HCT116 (cell line): Measurements from ENCODE around the gene PAGR1. TPM values are rescaled to one million over a fixed set of nuclear protein-coding genes. Genes with fewer than 3 reads are reported as not detected.
A peak's percentile ranks its signal among the peaks of the same experiment; 100 is the strongest.

Experiments used
- ATAC-seq: fragments of 200-7000 bp; cut with Tn5 transposase; 2 replicates; pipeline ENCODE4 v1.9.1; 2020; ENCODE audit warnings: mild to moderate bottlenecking, moderate library complexity
- BruUV-seq: library from RNA; stranded (reverse); fragments of 400-500 nt; replicated peaks from 2 replicates; lab custom pipeline; 2021; lab: Mats Ljungman, UMichigan
- CTCF ChIA-PET: fragments of 300-600 bp; sonication (Branson Sonifier 250); formaldehyde crosslinking; loops from one replicate; lab custom pipeline; 2021; ENCODE audit warnings: antibody characterized with exemption; lab: Charles Lee
- POLR2A ChIA-PET: fragments of 300-600, 350-600 bp; sonication (Branson Sonifier 250); formaldehyde crosslinking; loops from one replicate; lab custom pipeline; 2021; ENCODE audit warnings: antibody characterized with exemption; lab: Charles Lee
- RAD21 ChIA-PET, 2 experiments: fragments of 300-600 bp; sonication (Branson Sonifier 250); formaldehyde crosslinking; loops; one replicate each; lab custom pipeline; 2023; ENCODE audit warnings: low total read pairs in 2 of 2; ENCODE audit not compliant: uncharacterized antibody in 2 of 2, unreplicated experiment in 2 of 2, low non-redundant PET in 1 of 2; lab: Charles Lee
- DNase-seq: peaks from one replicate; pipeline ENCODE4 v3.0.0-alpha.2; 2010; ENCODE audit warnings: low read depth, low spot score
- H2AFZ ChIP-seq: fragments of 200-600 bp; shearing (Covaris generic), sonication (generic); 2 replicates; pipeline ENCODE4 v1.6.1; 2017; ENCODE audit warnings: low read depth, mixed run types, mixed read lengths, antibody characterized with exemption, low read length; ENCODE audit not compliant: poor library complexity, severe bottlenecking
- H3K27ac ChIP-seq: 2 replicates; pipeline ENCODE4 v1.5.1; 2012; ENCODE audit warnings: low read depth, low read length
- H3K27me3 ChIP-seq: fragments of 200-600 bp; sonication (generic); 2 replicates; pipeline ENCODE4 v1.6.1; 2016; ENCODE audit warnings: mixed run types, low read length, mixed read lengths; ENCODE audit not compliant: insufficient read depth
- H3K36me3 ChIP-seq, 2 experiments: fragments of 200-500 bp in 1 of 2; fragments of 200-600 bp in 1 of 2; sonication (Bioruptor generic) in 1 of 2; sonication (generic) in 1 of 2; 2 replicates each; pipeline versions ENCODE4 v1.5.1 to v1.6.1; 2014 to 2016; ENCODE audit warnings: low read length in 2 of 2, inconsistent platforms in 1 of 2, mixed read lengths in 1 of 2, mixed run types in 1 of 2; ENCODE audit not compliant: insufficient read depth in 2 of 2, control insufficient read depth in 1 of 2
- H3K4me1 ChIP-seq, 2 experiments: fragments of 200-600 bp in 1 of 2; sonication (generic) in 1 of 2; 2 replicates each; pipeline versions ENCODE4 v1.5.1 to v1.6.1; 2012 to 2017; ENCODE audit warnings: low read length in 2 of 2, inconsistent platforms in 1 of 2, mild to moderate bottlenecking in 1 of 2, mixed read lengths in 1 of 2, mixed run types in 1 of 2, moderate library complexity in 1 of 2; ENCODE audit not compliant: insufficient read depth in 2 of 2, control insufficient read depth in 1 of 2
- H3K4me2 ChIP-seq: fragments of 200-600 bp; sonication (generic); 2 replicates; pipeline ENCODE4 v1.6.1; 2017; ENCODE audit warnings: mixed run types, low read length, mixed read lengths
- H3K4me3 ChIP-seq, 2 experiments: fragments of 200-600 bp in 1 of 2; sonication (generic) in 1 of 2; replicated peaks in 1 of 2; 2 replicates each; pipeline ENCODE4 v1.5.1; 2011 to 2016; ENCODE audit warnings: low read length in 2 of 2, control low read depth in 1 of 2, low read depth in 1 of 2, mild to moderate bottlenecking in 1 of 2, mixed read lengths in 1 of 2, mixed run types in 1 of 2
- H3K79me2 ChIP-seq: fragments of 200-600 bp; sonication (generic); 2 replicates; pipeline ENCODE4 v1.6.1; 2017; ENCODE audit warnings: mild to moderate bottlenecking, mixed run types, low read length, moderate library complexity, mixed read lengths; ENCODE audit not compliant: insufficient read depth
- H3K9ac ChIP-seq: fragments of 200-600 bp; sonication (generic); 2 replicates; pipeline ENCODE4 v1.6.1; 2016; ENCODE audit warnings: low read length, mixed read lengths
- H3K9me2 ChIP-seq: fragments of 200-600 bp; sonication (generic), shearing (Covaris generic); 2 replicates; pipeline ENCODE4 v1.6.1; 2017; ENCODE audit warnings: mixed run types, mild to moderate bottlenecking, moderate library complexity; ENCODE audit not compliant: insufficient read depth
- H3K9me3 ChIP-seq, 2 experiments: fragments of 200-500 bp in 1 of 2; fragments of 200-600 bp in 1 of 2; sonication (Bioruptor generic) in 1 of 2; sonication (generic) in 1 of 2; 2 replicates each; pipeline ENCODE4 v1.6.1; 2014 to 2017; ENCODE audit warnings: low read length in 2 of 2, mixed read lengths in 2 of 2, inconsistent platforms in 1 of 2, low read depth in 1 of 2, mild to moderate bottlenecking in 1 of 2, mixed run types in 1 of 2, moderate library complexity in 1 of 2; ENCODE audit not compliant: control insufficient read depth in 1 of 2, insufficient read depth in 1 of 2
- H4K20me1 ChIP-seq: fragments of 200-600 bp; sonication (generic), shearing (Covaris generic); 2 replicates; pipeline ENCODE4 v1.6.1; 2017; ENCODE audit warnings: mixed run types, mild to moderate bottlenecking, moderate library complexity; ENCODE audit not compliant: insufficient read depth
- CEBPB ChIP-seq: IDR thresholded peaks from 2 replicates; pipeline ENCODE4 v1.6.1; 2012; ENCODE audit warnings: low read depth
- EGR1 ChIP-seq: IDR thresholded peaks from 2 replicates; pipeline ENCODE4 v1.6.1; 2012; ENCODE audit warnings: low read depth
- EZH2phosphoT487 ChIP-seq: fragments of 200-600 bp; IDR thresholded peaks from 2 replicates; pipeline ENCODE4 v1.6.1; 2018; ENCODE audit warnings: antibody characterized with exemption, borderline replicate concordance
- FOSL1 ChIP-seq: IDR thresholded peaks from 2 replicates; pipeline ENCODE4 v1.6.1; 2012; ENCODE audit warnings: low read depth
- POLR2AphosphoS5 ChIP-seq: IDR thresholded peaks from 2 replicates; pipeline ENCODE4 v1.6.1; 2011; ENCODE audit warnings: mild to moderate bottlenecking, low read depth, low read length, moderate library complexity
- RAD21 ChIP-seq: IDR thresholded peaks from 2 replicates; pipeline ENCODE4 v1.6.1; 2012; ENCODE audit warnings: low read depth, mild to moderate bottlenecking
- SIN3A ChIP-seq: IDR thresholded peaks from 2 replicates; pipeline ENCODE4 v1.6.1; 2012; ENCODE audit warnings: low read depth
- ZFX ChIP-seq: fragments of 450-650 bp; IDR thresholded peaks from 2 replicates; pipeline ENCODE4 v1.6.1; 2017
- intact Hi-C: fragments of 100-400 bp; cut with micrococcal nuclease; formaldehyde crosslinking; loops from 2 replicates; pipeline ENCODE4 v1.10.0; 2022
- total RNA-seq: library from RNA; stranded (reverse); gene quantifications from one replicate; pipeline ENCODE4 v1.2.1, GENCODE V29; 2021; ENCODE audit not compliant: unreplicated experiment
- TF ChIP-seq, protein P1 (sequence below), 3 experiments: fragments of 200-600 bp in 1 of 3; sonication (generic) in 1 of 3; IDR thresholded peaks in 2 of 3; conservative IDR thresholded peaks in 1 of 3; 2 replicates each; pipeline ENCODE4 v1.5.1; 2012 to 2017; ENCODE audit warnings: low read depth in 2 of 3, low read length in 2 of 3, antibody characterized with exemption in 1 of 3, borderline replicate concordance in 1 of 3, control low read depth in 1 of 3, mild to moderate bottlenecking in 1 of 3, mixed read lengths in 1 of 3, mixed run types in 1 of 3, moderate library complexity in 1 of 3; ENCODE audit not compliant: insufficient read depth in 1 of 3

Gene PAGR1
- total RNA-seq, 1 experiment from 2014 or later: 28.9 TPM

- Histone ChIP-seq H3K4me1 (peaks cover 40 to 79% of the 10 kb centered on the region in 2 experiments), H2AFZ (no peak overlapping the region), H3K79me2 (peaks cover 35% of the 10 kb centered on the region), H3K9me3 (no peaks in the 10 kb centered on the region), H4K20me1 (no peaks in the 10 kb centered on the region), H3K9ac (peak overlapping the region; percentile 95), H3K27me3 (no peaks in the 10 kb centered on the region), H3K36me3 (peaks cover 6 to 20% of the 10 kb centered on the region in 2 experiments; a peak in 3 of 4 replicates), H3K27ac (peak overlapping the region; percentile 100), H3K4me3 (peak overlapping the region; percentile 50 to 74), H3K9me2 (no peaks in the 10 kb centered on the region)
- ChIA-PET CTCF (interaction anchor here (0.6 to 3.5 kb wide), 15 partner anchors 8 to 895 kb away, joined by 3 to 36 read pairs (median 5); partner anchors contain the start of genes ASPHD1, KIF22, MVP and PAGR1), RAD21 (interaction anchor here (0.7 to 1.5 kb wide), 5 partner anchors 8 to 213 kb away, joined by 3 to 7 read pairs (median 3); partner anchors contain the start of gene PAGR1 (in 1 of the 2)), POLR2A (interaction anchor here (0.6 to 2.0 kb wide), 8 partner anchors 8 to 118 kb away, joined by 3 to 20 read pairs (median 7); partner anchors contain the start of genes KCTD13, KIF22, MVP and PAGR1)
- intact Hi-C loops: no loop called here
- ATAC-seq (no peak), DNase-seq (no peak)
- peak; percentile 60; the same call in 1 of the 2 replicates for TF ChIP-seq POLR2AphosphoS5
- TF ChIP-seq ZFX: no peak
- TF ChIP-seq, all 23 proteins: peak for 1
- BruUV-seq: no TSS peak
- H3K4me2 ChIP-seq: peak overlapping the region; percentile 99
These were observed 7.6 kb upstream of the PAGR1 start for GRCh38 chr16:29808219-29808900.

- Histone ChIP-seq H4K20me1 (no peaks in the 10 kb centered on the region), H3K9ac (peak overlapping the region; percentile 95), H3K36me3 (peaks cover 6 to 17% of the 10 kb centered on the region in 2 experiments; a peak in 3 of 4 replicates), H3K4me1 (peaks cover 32 to 71% of the 10 kb centered on the region in 2 experiments)
- ChIA-PET RAD21 (no interaction called here), CTCF (interaction anchor here (0.6 to 3.5 kb wide), 3 partner anchors 11 to 895 kb away, joined by 4 to 36 read pairs (median 11); partner anchors contain the start of gene MVP)
- ATAC-seq: no peak
- TF ChIP-seq ZFX (no peak), SIN3A (no peak), FOSL1 (no peak), EZH2phosphoT487 (no peak), RAD21 (no peak), CEBPB (no peak), EGR1 (no peak)
- TF ChIP-seq, protein P1, sequence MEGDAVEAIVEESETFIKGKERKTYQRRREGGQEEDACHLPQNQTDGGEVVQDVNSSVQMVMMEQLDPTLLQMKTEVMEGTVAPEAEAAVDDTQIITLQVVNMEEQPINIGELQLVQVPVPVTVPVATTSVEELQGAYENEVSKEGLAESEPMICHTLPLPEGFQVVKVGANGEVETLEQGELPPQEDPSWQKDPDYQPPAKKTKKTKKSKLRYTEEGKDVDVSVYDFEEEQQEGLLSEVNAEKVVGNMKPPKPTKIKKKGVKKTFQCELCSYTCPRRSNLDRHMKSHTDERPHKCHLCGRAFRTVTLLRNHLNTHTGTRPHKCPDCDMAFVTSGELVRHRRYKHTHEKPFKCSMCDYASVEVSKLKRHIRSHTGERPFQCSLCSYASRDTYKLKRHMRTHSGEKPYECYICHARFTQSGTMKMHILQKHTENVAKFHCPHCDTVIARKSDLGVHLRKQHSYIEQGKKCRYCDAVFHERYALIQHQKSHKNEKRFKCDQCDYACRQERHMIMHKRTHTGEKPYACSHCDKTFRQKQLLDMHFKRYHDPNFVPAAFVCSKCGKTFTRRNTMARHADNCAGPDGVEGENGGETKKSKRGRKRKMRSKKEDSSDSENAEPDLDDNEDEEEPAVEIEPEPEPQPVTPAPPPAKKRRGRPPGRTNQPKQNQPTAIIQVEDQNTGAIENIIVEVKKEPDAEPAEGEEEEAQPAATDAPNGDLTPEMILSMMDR (IDR thresholded peaks at IDR 0.05 in 2 of 3, conservative IDR thresholded peaks at IDR 0.05 in 1 of 3; ENCODE audit: borderline replicate concordance in 1 of 3, insufficient read depth in 1 of 3, low read depth in 2 of 3, low read length in 2 of 3): no peak
- TF ChIP-seq, all 23 proteins: peak for 0
- no peaks in the 10 kb centered on the region for H3K9me2 ChIP-seq
- intact Hi-C loops: no loop called here
- peak overlapping the region; percentile 100 for H3K27ac ChIP-seq
- H2AFZ ChIP-seq: no peak overlapping the region
- TSS peak; percentile 37 for BruUV-seq
- H3K27me3 ChIP-seq: no peaks in the 10 kb centered on the region
- H3K4me2 ChIP-seq: peak overlapping the region; percentile 99
- POLR2A ChIA-PET: interaction anchor here (1.6 kb wide), 1 partner anchor 18 kb away, joined by 8 read pairs; the partner anchor contains the start of gene KIF22
- H3K9me3 ChIP-seq: no peaks in the 10 kb centered on the region
- no peak for DNase-seq
- H3K79me2 ChIP-seq: peaks cover 35% of the 10 kb centered on the region
- H3K4me3 ChIP-seq: peak overlapping the region; percentile 50 to 74
These were observed 6.8 kb upstream of the PAGR1 start for GRCh38 chr16:29809031-29809747.
